GM21619 (cell line): ENCODE measurements around the gene AGK.
"Not testable (repeated sequence)": the region's sequence is repeated elsewhere in the genome, so short reads cannot be mapped to it uniquely, and the experiment has no call there.

Experiments
- ATAC-seq: cut with Tn5 transposase; IDR thresholded peaks from one replicate; pipeline ENCODE4 v1.9.1; 2021; ENCODE audit not compliant: unreplicated experiment

AGK gene

DNA sequence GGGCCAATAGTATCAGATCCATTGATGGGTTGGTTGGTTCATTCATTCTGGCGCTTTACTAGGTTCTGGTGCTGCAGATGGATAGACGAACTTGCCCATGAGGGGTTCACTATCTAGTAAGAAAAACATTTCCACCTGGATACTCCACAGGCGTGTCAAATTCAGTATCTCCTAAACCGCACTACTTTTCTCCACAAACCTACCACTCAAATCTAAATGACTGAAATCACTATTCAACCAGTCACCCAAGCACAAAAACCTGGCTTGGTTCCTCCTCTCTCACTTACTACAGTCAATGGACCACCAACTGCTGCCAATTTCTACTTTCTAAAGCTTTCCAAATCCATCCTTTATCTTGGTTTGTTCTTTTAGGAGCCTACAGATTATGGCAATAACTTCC, 572 bp downstream of the AGK start:
- peak; percentile 7 for ATAC-seq

DNA sequence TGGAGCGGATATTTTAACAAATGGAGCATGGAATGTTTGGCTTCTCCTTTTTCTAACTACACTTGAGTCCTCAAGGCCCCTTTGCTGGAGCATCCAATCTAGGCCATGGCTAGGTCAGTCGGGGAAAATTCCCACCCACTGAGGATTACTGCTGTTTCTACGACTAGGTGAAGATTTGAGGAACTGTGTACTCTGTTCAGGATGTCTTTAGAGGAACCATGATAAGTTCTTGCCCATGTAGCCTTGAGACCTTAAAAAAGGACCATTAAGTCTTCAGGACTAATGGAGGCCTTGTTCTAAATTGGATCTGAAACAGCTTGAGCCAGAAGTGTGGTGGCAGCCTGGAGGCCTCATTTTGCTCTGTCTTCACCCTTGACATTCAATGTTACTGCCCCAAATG, 6.2 kb downstream of the AGK start:
- ATAC-seq = no peak

DNA sequence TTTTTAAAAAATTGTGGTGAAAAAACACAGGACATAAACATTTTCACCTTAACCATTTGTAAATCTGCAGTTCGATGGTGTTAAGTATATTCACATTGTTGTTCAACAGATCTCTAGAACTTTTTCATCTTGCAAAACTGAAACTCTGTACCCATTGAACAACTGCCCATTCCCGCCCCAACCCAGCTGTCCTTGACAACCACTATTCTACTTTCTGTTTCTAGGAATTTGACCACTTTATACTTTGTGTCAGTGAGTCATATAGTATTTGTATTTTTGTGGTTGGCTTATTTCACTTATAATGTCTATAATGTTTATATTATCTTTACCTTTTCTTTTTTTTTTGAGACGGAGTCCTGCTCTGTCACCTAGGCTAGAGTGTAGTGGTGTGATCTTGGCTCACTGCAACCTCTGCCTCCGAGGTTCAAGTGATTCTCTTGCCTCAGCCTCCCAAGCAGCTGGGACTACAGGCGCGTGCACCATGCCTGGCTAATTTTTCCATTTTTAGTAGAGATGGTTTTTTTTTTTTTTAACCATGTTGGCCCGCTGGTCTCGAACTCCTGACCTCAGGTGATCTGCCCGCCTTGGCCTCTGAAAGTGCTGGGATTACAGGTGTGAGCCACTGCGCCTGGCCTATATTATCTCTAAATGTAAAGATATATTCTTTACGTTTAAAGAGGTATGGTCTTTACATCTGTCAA, 6.8 kb downstream of the AGK start:
- ATAC-seq = peak; percentile 33

DNA sequence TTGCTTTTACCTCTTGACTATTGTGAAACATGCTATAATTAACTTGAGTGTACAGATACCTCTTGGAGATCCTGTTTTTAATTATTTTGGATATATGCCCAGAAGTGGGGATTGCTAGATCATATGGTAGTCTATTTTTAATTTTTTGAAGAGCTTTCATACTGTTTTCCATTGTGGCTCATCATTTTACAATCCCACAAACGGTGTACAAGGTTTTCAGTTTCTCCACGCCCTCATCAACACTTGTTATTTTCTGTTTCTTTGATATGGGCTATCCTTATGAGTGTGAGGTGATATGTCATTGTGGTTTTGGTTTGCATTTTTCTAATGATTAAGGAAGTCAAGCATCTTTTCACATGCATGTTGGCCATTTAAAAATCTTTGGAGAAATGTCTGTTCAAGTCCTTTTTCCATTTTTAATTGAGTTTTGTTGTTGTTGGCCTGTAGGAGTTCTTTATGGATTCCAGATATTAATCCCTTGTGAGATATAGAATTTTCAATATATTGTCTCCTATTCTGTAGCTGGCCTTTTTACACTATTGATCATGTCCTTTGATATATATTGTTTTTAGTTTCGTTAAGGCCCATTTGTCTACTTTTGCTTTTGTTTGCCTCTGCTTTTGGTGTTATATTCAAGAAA, 7.5 kb downstream of the AGK start:
- peak; percentile 82 for ATAC-seq

DNA sequence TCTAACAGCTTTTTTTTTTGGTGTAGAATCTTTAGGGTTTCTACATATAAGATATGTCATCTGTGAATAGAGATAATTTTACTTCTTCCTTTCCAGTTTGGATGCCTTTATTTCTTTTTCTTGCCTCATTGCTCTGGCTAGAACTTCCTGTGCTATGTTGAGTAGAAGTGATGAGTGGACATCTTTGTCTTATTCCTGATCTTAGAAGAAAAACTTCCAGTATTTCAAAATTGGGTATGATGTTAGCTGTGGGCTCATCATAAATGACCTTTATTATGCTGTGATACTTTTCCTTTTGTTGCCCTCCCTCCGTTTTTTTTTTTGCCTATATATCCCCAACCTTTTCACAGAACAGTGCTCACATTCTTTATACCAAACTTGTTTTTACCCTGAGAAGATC, 8.8 kb downstream of the AGK start:
- no peak for ATAC-seq

DNA sequence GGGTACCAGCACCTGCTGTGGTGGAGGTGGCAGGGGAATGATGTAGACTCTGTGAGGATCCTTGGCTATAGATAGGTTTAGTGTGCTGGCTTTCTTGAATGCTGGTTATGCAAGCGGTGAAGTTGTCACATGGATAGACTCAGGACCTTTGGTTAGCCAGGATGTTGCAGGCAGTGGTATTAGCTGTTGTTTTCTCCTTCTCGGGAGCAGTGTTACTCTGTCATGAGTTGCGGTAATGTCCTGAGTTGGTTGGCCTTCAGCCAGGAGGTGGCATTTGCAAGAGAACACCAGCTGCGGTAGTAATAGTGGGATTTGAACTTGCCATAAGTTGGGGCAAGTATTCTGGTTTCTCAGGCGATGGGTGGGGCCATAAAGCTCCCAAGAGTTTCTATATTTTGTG, 10.8 kb downstream of the AGK start:
- ATAC-seq = no peak

DNA sequence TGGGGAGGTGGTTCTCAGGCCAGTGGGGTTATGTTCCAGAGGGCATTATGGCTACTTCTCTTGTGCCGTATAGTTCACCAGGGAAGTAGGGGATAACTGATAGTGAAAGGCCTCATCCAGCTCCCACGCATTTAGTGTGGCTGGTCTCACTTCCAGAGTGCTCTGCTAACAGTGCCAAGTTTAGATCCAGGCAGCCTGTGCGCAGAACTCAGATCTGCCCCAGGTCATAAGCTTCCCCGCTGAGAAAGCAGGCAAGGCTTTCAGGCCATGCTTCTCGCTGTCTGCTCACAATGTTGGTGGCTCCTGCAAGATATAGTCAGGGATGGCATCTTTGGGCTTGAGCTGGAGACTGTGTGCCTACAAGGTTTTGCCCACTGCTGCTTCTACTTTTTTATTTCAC, 11.3 kb downstream of the AGK start:
- ATAC-seq = no peak

DNA sequence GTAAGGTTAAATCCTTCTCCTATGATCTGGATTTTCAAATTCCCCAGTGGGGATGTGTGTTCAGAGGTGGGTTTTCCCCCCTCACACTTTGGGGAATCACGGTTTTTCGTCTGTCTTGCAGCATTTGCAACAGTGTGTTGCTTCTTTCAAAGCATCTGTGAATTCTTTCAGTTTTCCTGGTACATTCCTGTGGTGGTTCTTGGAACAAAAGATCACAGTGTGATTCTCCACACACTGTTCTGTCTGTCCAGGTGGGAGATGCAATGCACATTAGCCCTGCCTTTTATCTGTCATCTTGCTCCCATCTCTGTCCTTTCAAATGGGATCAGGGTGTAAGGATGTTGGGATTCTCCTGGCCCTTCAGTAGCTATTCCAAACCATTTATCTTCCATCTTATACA, 11.8 kb downstream of the AGK start:
- no peak for ATAC-seq

DNA sequence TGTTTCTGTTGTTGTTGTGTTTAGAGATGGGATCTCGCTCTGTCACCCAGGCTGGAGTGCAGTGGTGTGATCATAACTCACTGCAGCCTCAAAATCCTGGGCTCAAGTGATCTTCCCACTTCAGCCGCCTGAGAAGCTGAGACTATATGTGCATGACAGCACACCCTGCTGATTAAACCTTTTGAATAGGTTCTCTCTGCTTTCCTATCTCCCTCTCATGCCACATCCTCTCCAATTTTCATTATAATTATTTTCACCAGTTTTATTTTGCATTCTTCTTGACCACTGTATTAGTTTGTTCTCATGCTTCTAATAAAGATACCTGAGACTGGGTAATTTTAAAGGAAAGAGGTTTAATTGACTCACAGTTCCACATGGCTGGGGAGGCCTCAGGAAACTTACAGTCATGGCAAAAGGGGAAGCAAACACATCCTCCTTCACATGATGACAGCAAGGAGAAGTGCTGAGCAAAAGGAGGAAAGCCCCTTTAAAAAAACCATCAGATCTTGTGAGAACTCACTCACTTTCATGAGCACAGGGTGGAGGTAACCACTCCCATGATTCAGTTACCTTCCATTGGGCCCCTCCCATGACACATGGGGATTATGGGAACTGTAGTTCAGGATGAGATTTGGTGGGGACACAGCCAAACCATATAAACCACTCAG, 12.9 kb downstream of the AGK start:
- peak; percentile 74 for ATAC-seq

DNA sequence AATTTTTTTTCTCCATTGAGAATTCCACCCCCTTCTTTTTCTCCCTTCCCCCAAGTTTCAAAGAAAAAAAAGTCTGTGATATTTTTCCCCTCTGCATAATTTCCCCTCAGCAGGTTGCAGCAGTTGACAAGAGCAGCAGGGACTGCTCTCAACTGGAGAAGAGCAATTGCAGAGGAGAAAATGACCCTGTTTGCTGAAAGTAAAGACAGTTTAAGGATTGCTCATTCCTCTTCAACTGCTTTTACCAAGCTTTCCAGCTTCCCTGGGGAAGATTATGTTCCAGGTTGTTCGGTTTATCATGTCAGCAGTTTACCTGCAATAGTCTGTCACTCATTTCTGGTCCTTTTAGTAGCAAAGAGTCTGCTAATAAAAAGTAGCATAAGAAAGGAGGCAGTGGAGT, 16.2 kb downstream of the AGK start:
- ATAC-seq = no peak

DNA sequence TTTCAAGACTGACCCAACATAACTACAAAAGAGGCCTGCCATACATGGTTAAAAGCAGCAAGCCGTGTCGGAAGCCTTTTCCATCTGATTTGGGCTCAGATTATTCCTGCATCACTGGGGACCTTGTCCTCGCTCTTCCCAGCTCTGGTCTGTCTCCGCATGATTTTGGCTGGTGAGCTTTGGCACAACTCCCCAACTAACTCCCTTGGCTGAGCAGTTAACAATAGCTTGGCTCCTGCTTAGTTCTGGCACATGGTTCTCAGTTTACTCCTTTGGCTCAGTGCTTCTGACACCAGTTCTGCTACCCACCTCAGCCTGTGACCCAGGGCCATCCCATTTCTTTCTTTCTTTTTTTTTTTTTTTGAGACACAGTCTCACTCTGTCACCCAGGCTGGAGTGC, 17.0 kb downstream of the AGK start:
- no peak for ATAC-seq

DNA sequence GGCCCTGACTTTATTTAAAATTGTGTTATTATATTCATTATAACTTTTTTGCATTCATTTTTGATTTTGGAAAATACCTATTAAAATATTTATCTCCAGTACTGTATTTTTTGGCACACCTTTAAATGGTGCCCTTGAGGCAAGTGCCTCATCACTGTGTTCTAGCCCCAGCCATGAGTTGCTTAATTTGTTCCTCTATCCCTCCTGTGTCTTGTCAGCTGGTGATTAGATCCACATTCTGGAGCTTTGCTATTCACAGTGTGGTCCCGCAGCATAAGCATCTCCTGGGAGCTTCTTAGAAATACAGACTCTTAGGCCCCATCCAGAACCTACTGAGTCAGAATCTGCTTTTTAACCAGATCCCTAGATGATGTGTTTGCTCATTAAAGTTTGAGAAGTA, 19.8 kb downstream of the AGK start:
- no peak for ATAC-seq

DNA sequence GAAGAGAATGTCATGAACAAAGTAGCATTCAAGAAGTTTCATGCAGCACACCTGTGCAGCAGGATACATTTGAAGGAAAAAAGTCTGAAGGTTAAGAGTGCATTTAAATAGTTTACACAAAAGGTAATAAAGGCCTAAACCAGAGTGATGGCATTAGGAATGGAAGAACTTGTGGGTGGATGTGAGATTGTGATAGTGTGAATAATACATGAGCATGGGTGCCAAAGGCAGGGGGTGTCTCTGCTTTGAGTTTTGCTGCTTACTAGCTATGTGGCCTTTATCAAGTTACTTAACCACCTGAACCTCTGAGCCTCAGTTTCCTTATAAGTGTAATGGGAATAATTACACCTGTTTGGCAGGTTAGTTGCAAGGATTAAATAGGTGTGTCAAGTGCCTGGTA, 21.0 kb downstream of the AGK start:
- ATAC-seq = no peak

DNA sequence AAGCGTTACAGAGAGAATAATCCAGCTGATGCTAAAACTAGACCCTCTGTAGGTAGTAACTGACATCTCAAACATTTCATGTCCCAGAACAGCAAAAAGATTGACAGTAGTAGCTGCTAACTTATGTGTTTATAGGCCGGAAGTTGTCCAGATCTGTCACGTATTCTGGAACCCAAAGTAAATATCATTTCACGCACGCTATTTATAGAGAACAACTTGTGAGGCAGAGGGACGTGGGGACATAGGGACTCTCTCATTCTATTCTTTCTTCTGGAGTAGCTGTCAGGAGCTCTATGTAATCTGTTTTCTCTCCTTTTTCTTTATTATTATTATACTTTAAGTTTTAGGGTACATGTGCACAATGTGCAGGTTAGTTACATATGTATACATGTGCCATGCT, 22.3 kb downstream of the AGK start:
- ATAC-seq = no peak

DNA sequence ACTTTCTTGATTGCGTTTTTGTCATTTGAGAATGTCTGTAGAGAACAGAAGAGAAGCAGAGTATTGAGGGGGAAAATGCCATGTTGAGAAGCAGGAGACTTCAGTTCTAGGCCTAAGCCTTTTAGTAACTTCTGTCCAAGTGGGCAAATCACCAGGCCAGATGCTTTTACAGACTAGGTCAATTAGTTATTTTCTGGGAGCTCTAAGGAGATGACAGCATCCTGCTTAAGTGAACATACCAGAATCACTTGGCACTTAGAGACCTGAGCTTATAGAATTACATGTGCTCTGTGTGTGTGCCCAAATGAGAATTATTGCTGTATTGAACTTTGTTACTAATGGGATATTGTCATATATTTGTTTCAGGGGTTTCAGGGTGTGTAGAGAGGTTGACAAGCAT, 24.0 kb downstream of the AGK start:
- no peak for ATAC-seq

DNA sequence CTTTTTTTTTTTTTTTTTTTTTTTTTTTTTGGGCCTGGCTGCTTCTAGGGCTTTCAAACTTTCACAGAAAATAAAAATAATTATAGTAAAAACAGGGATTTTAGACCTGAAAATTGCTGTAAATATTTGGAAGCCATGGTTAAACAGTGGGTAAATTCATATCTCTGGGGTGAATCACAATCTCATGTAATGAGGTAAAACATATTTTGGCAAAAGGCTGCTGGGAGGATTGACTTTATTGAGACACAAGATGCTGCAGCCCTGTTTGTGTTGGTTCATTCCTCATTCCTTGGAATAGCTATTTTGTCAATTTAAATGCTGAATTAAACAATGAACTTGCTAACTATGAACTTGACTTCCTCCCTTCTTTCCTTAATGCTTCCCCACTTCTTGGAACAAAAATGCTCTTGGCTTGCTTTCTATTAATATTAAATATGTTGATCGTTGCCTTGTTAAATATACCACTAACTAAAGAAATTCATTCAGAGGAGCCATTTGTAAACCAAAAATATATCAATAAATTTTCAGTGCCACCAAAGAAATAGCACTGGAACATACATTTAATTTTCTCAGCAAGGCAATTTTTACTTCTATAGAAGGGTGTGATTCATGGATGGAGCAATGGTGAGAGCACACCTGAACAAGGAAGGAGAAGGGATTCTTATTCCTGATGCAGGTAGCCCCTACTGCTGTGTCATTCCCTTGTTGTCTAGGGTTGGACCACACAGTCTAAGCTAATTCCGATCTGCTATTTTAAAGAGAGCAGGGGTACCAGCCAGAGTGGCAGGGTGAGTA, 24.6 kb downstream of the AGK start:
- ATAC-seq = no peak

DNA sequence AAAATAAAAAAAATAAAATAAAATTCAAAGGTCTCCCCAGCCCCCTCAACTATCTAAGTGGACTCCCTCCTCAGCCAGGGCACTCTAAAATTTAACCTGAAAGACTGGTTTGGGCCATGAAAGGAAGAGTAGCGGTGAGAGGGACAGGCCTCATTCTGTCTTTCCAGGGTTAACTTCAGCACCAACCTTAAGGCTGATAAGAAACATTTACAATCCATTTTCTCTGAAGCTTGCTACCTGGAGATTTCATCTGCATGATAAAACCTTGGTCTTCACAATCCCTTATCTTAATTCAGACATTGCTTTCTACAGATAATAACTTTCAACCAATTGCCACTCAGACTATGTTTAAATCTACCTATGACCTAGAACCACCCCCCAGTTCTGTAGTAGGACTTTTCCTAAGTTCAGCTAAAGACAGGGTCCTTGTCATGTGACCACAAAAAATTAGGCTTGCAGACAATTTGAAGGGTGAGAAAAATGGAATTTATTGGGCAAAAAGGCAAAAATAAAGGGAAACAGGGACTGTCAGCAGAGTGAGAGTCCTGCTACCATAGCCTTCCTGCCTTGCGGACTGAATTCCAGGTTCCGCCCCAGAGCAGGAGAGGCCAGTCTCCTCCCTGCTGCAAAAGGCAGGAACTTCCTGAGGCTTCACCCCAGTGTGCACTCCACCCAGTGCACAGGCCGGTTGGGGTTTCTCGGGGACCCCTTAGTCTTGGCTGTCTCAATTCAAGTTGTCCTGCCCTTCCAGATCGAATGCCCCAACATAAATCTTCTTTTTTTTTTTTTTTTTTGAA, 26.0 kb downstream of the AGK start:
- no peak for ATAC-seq

DNA sequence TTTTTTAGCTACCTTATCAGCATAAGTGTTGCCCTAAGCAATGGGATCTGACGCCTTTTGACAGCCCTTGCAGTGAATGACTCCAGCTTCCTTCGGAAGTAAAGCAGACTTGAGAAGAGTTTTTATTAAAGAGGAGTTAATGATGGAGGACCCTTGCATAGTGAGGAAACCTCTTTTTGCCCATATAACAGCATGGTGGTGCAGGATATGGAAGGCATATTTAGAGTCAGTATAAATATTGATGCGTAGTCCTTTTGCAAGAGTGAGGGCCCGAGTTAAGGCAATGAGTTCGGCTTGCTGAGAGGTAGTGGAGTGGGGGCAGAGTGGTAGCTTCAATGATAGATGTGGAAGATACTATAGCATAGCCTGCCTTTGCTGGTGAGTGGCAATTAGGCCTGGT, 28.7 kb downstream of the AGK start:
- ATAC-seq = not testable (repeated sequence)

DNA sequence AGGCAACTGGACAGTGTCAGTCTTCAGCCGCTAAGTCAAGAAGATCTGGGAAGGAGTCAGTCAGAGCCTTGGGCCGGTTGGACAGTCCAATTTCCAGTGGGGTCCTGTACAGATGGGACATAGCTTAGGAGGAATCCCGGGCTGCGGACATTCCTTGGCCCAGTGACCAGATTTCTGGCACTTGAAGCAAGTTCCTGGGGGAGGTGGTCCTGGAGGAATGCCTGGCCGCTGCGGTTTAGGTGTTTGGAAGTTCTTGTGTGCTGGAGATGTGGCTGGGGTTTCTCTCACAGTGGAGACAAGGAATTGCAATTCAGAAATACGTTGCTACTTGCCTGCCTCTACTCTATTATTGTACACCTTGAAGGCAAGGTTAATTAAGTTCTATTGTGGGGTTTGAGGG, 30.9 kb downstream of the AGK start:
- ATAC-seq = not testable (repeated sequence)

DNA sequence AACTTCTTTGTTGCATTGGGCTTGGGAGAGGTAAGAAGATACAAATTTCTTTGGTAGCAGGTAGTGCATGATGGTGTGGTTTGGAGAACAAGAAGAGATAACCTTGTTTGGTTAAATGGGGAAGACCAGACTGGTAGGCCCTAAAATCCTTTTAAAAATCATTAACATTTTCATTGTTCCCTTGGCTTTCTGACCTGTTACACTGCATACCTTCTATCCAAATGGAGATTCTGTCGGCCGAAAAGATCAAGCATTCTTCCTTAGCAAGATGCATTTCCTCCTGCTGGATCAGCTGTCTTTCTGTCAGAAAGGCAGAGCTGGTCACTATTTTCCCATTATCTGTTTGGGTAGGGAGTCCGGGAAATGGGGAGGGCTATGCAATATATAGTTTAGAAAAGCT, 33.7 kb downstream of the AGK start:
- ATAC-seq = no peak
